GM21619 (cell line): Measurements from ENCODE around the gene ABTB1.

ENCODE experiments used
- ATAC-seq: cut with Tn5 transposase; IDR thresholded peaks from one replicate; pipeline ENCODE4 v1.9.1; 2021; ENCODE audit not compliant: unreplicated experiment

Gene ABTB1

DNA sequence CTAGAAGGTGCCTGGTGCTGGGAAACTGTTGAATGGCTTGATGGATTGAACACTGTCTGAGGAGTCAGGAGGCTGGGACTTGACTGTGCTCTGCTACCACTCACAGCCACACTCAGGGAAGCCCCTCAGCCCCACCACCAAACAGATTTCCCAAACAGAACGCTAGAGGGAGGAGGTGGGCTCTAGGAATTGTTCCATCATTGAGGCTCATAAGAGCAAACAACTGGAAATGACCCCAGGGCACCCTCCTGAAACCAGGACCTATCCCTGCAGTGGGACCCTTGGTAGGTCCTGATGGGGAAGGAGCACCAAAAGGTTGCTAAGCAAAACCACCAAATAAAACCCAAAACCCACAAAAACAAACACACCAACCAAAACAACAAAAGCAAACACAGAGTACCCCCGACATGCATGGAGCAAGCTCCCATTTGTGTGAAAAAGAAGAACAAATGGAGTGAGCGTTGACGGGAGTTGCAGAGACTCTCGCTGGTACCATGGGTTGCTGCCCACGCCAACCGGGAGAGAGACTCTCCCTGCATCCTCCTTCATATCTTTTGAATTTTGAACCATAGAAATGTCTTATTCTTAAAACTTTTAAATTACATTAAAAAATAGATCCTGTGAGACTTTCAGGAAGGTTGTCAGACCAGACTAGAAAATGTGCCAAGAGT, 45.6 kb downstream of the ABTB1 start:
- ATAC-seq, result no peak

- ATAC-seq, result no peak
These were observed 46.2 kb downstream of the ABTB1 start for GRCh38 chr3:127718916-127719290.

GRCh38 chr3:127719369-127719768, 46.6 kb downstream of the ABTB1 start:
- no peak for ATAC-seq

DNA sequence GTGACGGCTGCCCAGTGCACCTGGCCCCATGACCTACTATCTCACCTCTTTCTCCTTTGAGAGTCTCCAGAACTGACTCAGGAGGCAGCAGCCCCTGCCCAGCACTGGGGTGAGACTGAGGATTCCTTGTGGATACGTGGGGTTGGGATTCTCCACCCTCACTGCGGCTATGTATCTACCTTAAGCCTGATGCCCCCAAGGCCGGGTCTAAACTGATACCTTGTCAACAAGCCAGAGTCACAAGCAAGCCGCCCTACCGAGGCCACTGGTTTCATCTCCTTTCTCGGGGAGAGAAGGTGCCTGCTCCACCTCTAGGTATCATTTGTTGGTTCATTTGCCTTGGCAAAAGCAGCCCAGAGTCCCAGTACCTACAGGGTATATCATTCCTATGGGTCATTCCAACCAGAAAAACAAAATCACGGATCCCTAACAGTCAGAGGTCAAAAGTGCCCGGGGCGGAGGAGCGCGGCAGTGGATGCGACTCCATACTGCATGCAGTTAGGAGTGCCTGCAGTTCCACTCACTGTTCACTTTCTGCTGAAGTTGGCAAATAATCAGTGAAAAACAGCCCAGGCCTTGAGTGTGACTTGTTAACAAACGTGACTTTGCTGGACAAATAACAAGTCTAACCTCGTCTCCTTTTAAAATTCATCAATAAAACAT, 47.5 kb downstream of the ABTB1 start:
- no peak for ATAC-seq

- no peak for ATAC-seq
These were observed 48.5 kb downstream of the ABTB1 start for GRCh38 chr3:127720985-127721935.

GRCh38 chr3:127722091-127722784, 49.5 kb downstream of the ABTB1 start:
- no peak for ATAC-seq

- ATAC-seq, result no peak
These were observed 50.3 kb downstream of the ABTB1 start for GRCh38 chr3:127723011-127723567.

DNA sequence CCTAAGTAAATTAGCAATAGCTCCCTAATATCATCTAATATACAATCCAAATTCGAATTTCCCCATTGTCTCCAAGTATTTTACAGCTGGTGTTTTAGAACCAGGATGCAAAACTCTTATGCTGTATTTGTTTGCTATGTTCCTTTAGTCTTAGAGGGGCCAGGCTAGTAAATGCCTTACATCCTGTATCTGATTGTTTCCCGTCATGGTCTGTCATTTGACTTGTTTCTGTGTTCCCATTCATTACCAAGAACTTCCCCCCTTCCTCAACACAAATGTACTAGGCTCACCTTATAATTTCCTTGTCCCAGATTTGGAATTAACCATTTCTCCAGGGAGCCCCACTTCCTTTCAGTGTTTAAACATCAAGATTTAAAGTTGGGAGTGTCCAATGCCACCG, 54.1 kb downstream of the ABTB1 start:
- no peak for ATAC-seq

- ATAC-seq, result no peak
These were observed 55.8 kb downstream of the ABTB1 start for GRCh38 chr3:127728417-127729015.

DNA sequence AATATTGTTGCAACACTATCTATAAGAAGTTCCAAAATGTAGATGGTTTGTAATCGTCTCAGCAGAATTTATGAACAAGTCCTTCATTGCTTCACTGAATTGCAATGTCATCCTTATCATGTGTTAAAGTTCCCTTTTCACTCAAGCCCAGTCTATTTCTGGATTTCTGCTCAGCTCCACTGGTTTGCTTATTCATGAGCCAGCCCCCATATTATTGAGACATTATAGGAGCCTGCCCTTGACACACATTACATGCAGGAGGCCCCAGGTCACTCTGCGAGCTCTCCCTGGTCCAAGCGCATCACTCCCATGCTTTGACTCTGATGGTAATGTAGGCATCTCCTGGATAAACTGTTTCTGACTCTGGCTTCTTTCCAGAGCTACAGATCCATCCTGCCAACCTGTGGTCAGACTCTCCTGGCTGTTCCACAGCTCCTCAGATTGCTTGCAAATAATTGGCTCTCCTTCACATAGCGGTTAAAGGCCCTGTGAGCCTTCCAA, 56.9 kb downstream of the ABTB1 start:
- ATAC-seq, result no peak

- ATAC-seq, result no peak
These were observed 57.4 kb downstream of the ABTB1 start for GRCh38 chr3:127730171-127730570.
